ENCODE measurements around the gene REX1BD.
"Not testable (repeated sequence)": the region's sequence is repeated elsewhere in the genome, so short reads cannot be mapped to it uniquely, and the experiment has no call there.

REX1BD gene

DNA sequence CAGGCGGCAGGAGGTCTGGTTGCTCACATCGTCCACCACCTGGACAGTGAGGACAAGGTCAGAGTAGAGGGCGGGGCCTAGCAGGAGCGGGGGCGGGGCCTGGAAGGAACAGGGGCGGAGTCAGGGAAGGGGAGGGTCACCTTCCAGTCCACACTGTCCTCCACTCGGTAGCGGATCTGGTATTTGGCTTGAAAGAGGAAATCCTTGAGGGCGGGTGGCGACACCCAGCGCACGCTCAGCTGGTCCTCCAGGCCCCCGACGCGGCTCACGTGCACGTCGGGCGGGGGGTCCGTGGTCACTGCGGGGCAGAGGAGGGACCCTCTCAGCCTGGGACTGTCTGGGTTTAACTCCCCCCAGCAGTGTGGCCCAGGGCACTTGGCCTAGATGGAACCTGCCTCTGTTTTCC, 8.2 kb downstream of the REX1BD start:
- DNase-seq (ENCODE audit: low read depth in 1 of 2, low spot score in 1 of 2), result peak in 1 of 2 experiments; percentile 66
- Histone ChIP-seq H3K27me3 (ENCODE audit: insufficient read depth, poor library complexity, severe bottlenecking) (peaks cover 9% of the 10 kb centered on the region), H3K4me3 (replicated peaks; ENCODE audit: insufficient read depth, low read length) (no peak overlapping the region), H3K27ac (replicated peaks) (no peak overlapping the region)
- TF ChIP-seq, protein P1, sequence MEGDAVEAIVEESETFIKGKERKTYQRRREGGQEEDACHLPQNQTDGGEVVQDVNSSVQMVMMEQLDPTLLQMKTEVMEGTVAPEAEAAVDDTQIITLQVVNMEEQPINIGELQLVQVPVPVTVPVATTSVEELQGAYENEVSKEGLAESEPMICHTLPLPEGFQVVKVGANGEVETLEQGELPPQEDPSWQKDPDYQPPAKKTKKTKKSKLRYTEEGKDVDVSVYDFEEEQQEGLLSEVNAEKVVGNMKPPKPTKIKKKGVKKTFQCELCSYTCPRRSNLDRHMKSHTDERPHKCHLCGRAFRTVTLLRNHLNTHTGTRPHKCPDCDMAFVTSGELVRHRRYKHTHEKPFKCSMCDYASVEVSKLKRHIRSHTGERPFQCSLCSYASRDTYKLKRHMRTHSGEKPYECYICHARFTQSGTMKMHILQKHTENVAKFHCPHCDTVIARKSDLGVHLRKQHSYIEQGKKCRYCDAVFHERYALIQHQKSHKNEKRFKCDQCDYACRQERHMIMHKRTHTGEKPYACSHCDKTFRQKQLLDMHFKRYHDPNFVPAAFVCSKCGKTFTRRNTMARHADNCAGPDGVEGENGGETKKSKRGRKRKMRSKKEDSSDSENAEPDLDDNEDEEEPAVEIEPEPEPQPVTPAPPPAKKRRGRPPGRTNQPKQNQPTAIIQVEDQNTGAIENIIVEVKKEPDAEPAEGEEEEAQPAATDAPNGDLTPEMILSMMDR (IDR thresholded peaks at IDR 0.05; ENCODE audit: insufficient read depth, low read length), result no peak
- no peak for TF ChIP-seq GABPA (IDR thresholded peaks at IDR 0.05; ENCODE audit: low read depth)
- no peak for TF ChIP-seq SPI1 (IDR thresholded peaks at IDR 0.05; ENCODE audit: borderline replicate concordance, low read depth)
- TF ChIP-seq, protein P2, sequence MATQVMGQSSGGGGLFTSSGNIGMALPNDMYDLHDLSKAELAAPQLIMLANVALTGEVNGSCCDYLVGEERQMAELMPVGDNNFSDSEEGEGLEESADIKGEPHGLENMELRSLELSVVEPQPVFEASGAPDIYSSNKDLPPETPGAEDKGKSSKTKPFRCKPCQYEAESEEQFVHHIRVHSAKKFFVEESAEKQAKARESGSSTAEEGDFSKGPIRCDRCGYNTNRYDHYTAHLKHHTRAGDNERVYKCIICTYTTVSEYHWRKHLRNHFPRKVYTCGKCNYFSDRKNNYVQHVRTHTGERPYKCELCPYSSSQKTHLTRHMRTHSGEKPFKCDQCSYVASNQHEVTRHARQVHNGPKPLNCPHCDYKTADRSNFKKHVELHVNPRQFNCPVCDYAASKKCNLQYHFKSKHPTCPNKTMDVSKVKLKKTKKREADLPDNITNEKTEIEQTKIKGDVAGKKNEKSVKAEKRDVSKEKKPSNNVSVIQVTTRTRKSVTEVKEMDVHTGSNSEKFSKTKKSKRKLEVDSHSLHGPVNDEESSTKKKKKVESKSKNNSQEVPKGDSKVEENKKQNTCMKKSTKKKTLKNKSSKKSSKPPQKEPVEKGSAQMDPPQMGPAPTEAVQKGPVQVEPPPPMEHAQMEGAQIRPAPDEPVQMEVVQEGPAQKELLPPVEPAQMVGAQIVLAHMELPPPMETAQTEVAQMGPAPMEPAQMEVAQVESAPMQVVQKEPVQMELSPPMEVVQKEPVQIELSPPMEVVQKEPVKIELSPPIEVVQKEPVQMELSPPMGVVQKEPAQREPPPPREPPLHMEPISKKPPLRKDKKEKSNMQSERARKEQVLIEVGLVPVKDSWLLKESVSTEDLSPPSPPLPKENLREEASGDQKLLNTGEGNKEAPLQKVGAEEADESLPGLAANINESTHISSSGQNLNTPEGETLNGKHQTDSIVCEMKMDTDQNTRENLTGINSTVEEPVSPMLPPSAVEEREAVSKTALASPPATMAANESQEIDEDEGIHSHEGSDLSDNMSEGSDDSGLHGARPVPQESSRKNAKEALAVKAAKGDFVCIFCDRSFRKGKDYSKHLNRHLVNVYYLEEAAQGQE (IDR thresholded peaks at IDR 0.05; ENCODE audit: insufficient replicate concordance, low read depth), result no peak
- TF ChIP-seq POLR2AphosphoS5 (IDR thresholded peaks at IDR 0.05; ENCODE audit: low read depth), result no peak

DNA sequence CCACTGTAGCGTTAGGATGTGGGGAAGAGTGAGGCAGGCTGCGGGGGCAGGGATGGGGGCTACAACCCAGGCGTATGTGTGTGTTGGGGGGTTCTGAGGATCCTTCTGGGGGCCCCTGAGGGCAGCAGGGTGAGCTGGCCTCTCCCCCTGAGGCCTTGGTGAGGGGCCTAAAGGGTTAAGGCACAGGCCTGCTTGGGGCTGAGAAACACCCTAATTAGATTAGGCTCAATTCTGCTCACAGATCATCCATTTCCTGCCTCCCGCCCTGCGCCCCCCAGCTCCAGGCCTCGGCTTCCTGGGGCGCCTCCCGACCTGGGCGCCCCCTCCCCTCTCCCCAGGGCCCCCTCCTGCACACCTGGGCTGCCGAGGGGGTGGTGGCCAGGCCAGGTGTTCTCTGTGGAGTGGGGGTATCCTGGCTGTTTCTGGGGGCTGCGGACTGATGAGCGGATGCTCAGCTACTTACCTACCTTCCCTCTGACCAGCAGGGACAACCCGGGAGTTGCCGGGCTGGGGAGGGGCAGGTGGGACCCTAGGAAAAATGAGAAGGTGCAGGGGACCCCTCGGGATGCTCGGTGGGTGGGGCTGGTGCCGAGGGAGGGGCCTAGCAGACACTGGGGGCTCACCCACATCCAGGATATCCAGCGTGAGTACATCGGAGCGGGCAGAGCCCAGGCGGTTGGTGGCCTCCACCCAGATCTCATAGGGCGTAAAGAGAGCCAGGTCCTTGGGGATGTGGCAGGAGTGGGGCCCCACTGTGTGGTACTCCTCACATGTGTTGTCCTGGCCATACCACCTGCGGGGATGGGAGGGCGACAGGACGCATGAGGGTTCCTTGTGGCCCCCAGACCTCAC, 9.4 kb downstream of the REX1BD start:
- no peak for DNase-seq (ENCODE audit: low read depth in 1 of 2, low spot score in 1 of 2)
- H3K27me3 ChIP-seq (ENCODE audit: insufficient read depth, poor library complexity, severe bottlenecking), result peaks cover 12% of the 10 kb centered on the region
- no peak overlapping the region for H3K4me3 ChIP-seq (replicated peaks; ENCODE audit: insufficient read depth, low read length)
- no peak overlapping the region for H3K27ac ChIP-seq (replicated peaks)
- TF ChIP-seq, protein P2 (IDR thresholded peaks at IDR 0.05; ENCODE audit: insufficient replicate concordance, low read depth), result no peak
- TF ChIP-seq POLR2AphosphoS5 (IDR thresholded peaks at IDR 0.05; ENCODE audit: low read depth) (no peak), SPI1 (IDR thresholded peaks at IDR 0.05; ENCODE audit: borderline replicate concordance, low read depth) (no peak), GABPA (IDR thresholded peaks at IDR 0.05; ENCODE audit: low read depth) (no peak)
- TF ChIP-seq, protein P1 (IDR thresholded peaks at IDR 0.05; ENCODE audit: insufficient read depth, low read length), result no peak

DNA sequence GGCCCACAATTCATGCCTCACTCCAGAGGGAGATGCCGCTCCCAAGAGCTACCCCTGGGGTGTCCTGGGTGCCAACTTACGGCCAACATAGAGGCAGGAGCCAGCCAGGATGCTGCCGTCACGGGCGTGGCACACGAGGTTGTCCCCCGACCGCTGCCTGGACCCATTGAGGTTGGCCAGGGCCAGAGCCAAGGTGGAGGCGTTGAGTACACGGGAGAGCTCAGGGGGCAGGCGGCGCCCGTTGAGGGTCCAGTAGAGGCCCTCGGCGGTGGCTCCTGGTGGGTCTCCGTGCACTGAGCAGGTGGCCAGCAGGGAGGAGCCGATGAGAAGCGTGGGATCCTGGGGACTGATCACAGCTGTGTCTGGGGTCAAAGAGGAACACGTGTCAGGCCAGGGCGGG, 10.9 kb downstream of the REX1BD start:
- no peak for DNase-seq (ENCODE audit: low read depth in 1 of 2, low spot score in 1 of 2)
- TF ChIP-seq GABPA (IDR thresholded peaks at IDR 0.05; ENCODE audit: low read depth) (no peak), SPI1 (IDR thresholded peaks at IDR 0.05; ENCODE audit: borderline replicate concordance, low read depth) (no peak), POLR2AphosphoS5 (IDR thresholded peaks at IDR 0.05; ENCODE audit: low read depth) (no peak)
- TF ChIP-seq, protein P1 (IDR thresholded peaks at IDR 0.05; ENCODE audit: insufficient read depth, low read length), result no peak
- TF ChIP-seq, protein P2 (IDR thresholded peaks at IDR 0.05; ENCODE audit: insufficient replicate concordance, low read depth), result no peak
- H3K27ac ChIP-seq (replicated peaks), result no peak overlapping the region
- peaks cover 25% of the 10 kb centered on the region for H3K27me3 ChIP-seq (ENCODE audit: insufficient read depth, poor library complexity, severe bottlenecking)
- H3K4me3 ChIP-seq (replicated peaks; ENCODE audit: insufficient read depth, low read length), result no peak overlapping the region

DNA sequence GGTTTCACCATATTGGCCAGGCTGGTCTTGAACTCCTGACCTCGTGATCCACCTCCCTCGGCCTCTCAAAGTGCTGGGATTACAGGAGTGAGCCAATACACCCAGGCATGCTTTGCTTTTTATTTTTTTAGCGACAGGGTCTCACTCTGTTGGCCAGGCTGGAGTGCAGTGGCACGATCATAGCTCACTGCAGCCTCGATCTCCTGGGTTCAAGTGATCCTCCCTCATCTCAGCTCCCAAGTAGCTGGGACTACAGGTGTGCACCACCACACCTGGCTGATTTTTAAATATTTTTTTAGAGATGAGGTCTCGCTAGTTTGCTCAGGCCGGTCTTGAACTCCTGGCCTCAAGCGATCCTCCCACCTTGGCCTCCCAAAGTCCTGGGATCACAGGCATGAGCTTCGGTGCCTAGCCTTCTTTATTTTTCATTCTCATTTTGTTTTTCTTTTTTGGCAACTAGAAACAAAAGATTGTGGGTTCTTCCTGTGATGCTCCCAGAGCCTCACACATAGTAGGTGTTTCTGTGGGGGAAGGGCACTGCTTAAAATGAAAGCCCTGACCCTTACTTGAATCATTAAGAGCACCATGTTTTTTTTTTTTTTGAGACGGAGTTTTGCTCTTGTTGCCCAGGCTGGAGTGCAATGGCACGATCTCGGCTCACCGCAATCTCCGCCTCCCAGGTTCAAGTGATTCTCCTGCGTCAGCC, 12.2 kb downstream of the REX1BD start:
- not testable (repeated sequence) for H3K4me3 ChIP-seq (replicated peaks; ENCODE audit: insufficient read depth, low read length); DNase-seq (ENCODE audit: low read depth in 1 of 2, low spot score in 1 of 2); H3K27ac ChIP-seq (replicated peaks)
- peaks cover 34% of the 10 kb centered on the region for H3K27me3 ChIP-seq (ENCODE audit: insufficient read depth, poor library complexity, severe bottlenecking)

Data from HL-60 (cell line).